Measurements from ENCODE around the gene PPP1CA.

The PPP1CA gene

GRCh38 chr11:67379061-67380058 is 22.3 kb downstream of the PPP1CA start:
- DNase-seq: no peak

GRCh38 chr11:67378544-67378943 is 23.1 kb downstream of the PPP1CA start:
- no peak for DNase-seq

GRCh38 chr11:67376873-67377808 is 24.5 kb downstream of the PPP1CA start:
- DNase-seq: no peak

- DNase-seq: no peak
These were observed 25.4 kb downstream of the PPP1CA start for GRCh38 chr11:67376063-67376820.

- no peak for DNase-seq
These were observed 26.2 kb downstream of the PPP1CA start for GRCh38 chr11:67375320-67376055.

- no peak for DNase-seq
These were observed 26.9 kb downstream of the PPP1CA start for GRCh38 chr11:67374571-67375281.

- DNase-seq: no peak
These were observed 27.7 kb downstream of the PPP1CA start for GRCh38 chr11:67373648-67374570.

- peak; percentile 21 to 25 for DNase-seq
These were observed 28.5 kb downstream of the PPP1CA start, which contains the start of gene CLCF1 for GRCh38 chr11:67372993-67373647. Gene CLCF1, minus strand, starts transcription at chr11:67373598. Its CDS starts 59 bp downstream, at chr11:67373539.

- DNase-seq: peak in 1 of 2 experiments; percentile 23
These were observed 29.2 kb downstream of the PPP1CA start for GRCh38 chr11:67372321-67372992.

- no peak for DNase-seq
These were observed 29.7 kb downstream of the PPP1CA start for GRCh38 chr11:67371911-67372320.

GRCh38 chr11:67371189-67371910 is 30.3 kb downstream of the PPP1CA start:
- DNase-seq: peak; percentile 35 to 42

GRCh38 chr11:67370351-67371076 is 31.1 kb downstream of the PPP1CA start:
- no peak for DNase-seq

GRCh38 chr11:67369801-67370284 is 31.8 kb downstream of the PPP1CA start:
- DNase-seq: no peak

- DNase-seq: no peak
These were observed 32.4 kb downstream of the PPP1CA start for GRCh38 chr11:67369275-67369674.

GRCh38 chr11:67368621-67369020 is 33.0 kb downstream of the PPP1CA start:
- no peak for DNase-seq

GRCh38 chr11:67367761-67368227 is 33.9 kb downstream of the PPP1CA start:
- no peak for DNase-seq
